HL-60 (cell line): Measurements from ENCODE around the gene PDCD6IP.

Experiments used
- GABPA ChIP-seq: IDR thresholded peaks from 2 replicates; pipeline ENCODE4 v1.6.1; 2012; ENCODE audit warnings: low read depth
- POLR2AphosphoS5 ChIP-seq: IDR thresholded peaks from 2 replicates; pipeline ENCODE4 v1.6.1; 2012; ENCODE audit warnings: low read depth
- SPI1 ChIP-seq: IDR thresholded peaks from 2 replicates; pipeline ENCODE4 v1.6.1; 2012; ENCODE audit warnings: low read depth, mild to moderate bottlenecking, borderline replicate concordance
- TF ChIP-seq, protein P1 (sequence below): IDR thresholded peaks from 2 replicates; pipeline ENCODE4 v1.6.1; 2012; ENCODE audit warnings: low read depth; ENCODE audit not compliant: insufficient replicate concordance
- TF ChIP-seq, protein P2 (sequence below): IDR thresholded peaks from one replicate; pipeline ENCODE4 v1.5.1; 2011; ENCODE audit warnings: low read length, control low read depth, inconsistent platforms; ENCODE audit not compliant: insufficient read depth

DNA sequence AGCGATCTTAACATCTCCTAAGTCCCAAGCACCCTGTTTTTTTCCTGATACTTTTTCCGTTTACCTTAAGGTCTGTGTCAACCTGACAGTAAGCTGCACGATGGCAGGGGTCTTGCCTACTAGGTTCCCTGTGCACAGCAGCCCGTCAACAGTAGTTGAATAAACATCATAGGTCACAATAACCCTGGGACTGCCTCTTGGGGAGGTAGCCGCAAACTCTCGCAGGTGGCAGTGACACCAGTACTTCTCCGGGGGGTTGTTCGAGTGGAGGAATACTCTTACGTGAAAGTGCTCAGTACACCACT is 365 bp upstream of the PDCD6IP start:
- TF ChIP-seq, protein P1, sequence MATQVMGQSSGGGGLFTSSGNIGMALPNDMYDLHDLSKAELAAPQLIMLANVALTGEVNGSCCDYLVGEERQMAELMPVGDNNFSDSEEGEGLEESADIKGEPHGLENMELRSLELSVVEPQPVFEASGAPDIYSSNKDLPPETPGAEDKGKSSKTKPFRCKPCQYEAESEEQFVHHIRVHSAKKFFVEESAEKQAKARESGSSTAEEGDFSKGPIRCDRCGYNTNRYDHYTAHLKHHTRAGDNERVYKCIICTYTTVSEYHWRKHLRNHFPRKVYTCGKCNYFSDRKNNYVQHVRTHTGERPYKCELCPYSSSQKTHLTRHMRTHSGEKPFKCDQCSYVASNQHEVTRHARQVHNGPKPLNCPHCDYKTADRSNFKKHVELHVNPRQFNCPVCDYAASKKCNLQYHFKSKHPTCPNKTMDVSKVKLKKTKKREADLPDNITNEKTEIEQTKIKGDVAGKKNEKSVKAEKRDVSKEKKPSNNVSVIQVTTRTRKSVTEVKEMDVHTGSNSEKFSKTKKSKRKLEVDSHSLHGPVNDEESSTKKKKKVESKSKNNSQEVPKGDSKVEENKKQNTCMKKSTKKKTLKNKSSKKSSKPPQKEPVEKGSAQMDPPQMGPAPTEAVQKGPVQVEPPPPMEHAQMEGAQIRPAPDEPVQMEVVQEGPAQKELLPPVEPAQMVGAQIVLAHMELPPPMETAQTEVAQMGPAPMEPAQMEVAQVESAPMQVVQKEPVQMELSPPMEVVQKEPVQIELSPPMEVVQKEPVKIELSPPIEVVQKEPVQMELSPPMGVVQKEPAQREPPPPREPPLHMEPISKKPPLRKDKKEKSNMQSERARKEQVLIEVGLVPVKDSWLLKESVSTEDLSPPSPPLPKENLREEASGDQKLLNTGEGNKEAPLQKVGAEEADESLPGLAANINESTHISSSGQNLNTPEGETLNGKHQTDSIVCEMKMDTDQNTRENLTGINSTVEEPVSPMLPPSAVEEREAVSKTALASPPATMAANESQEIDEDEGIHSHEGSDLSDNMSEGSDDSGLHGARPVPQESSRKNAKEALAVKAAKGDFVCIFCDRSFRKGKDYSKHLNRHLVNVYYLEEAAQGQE: no peak
- TF ChIP-seq, protein P2, sequence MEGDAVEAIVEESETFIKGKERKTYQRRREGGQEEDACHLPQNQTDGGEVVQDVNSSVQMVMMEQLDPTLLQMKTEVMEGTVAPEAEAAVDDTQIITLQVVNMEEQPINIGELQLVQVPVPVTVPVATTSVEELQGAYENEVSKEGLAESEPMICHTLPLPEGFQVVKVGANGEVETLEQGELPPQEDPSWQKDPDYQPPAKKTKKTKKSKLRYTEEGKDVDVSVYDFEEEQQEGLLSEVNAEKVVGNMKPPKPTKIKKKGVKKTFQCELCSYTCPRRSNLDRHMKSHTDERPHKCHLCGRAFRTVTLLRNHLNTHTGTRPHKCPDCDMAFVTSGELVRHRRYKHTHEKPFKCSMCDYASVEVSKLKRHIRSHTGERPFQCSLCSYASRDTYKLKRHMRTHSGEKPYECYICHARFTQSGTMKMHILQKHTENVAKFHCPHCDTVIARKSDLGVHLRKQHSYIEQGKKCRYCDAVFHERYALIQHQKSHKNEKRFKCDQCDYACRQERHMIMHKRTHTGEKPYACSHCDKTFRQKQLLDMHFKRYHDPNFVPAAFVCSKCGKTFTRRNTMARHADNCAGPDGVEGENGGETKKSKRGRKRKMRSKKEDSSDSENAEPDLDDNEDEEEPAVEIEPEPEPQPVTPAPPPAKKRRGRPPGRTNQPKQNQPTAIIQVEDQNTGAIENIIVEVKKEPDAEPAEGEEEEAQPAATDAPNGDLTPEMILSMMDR: no peak
- no peak for TF ChIP-seq GABPA
- TF ChIP-seq POLR2AphosphoS5: no peak
- TF ChIP-seq SPI1: no peak
